GM18951 (cell line): ENCODE data around the gene BNIP1.

Experiments
- POLR2A ChIP-seq: IDR thresholded peaks from 4 replicates; pipeline ENCODE4 v1.6.1; 2011; ENCODE audit warnings: mild to moderate bottlenecking; ENCODE audit not compliant: insufficient read length, insufficient read depth; ENCODE audit errors: extremely low read depth
- in situ Hi-C: fragments of 300-500 bp; cut with MboI; formaldehyde crosslinking; loops from one replicate; pipeline ENCODE4 v1.12.0; 2022; ENCODE audit warnings: low sequenced_read_pairs, mixed read lengths, inconsistent platforms; ENCODE audit not compliant: unreplicated experiment

Gene BNIP1

DNA sequence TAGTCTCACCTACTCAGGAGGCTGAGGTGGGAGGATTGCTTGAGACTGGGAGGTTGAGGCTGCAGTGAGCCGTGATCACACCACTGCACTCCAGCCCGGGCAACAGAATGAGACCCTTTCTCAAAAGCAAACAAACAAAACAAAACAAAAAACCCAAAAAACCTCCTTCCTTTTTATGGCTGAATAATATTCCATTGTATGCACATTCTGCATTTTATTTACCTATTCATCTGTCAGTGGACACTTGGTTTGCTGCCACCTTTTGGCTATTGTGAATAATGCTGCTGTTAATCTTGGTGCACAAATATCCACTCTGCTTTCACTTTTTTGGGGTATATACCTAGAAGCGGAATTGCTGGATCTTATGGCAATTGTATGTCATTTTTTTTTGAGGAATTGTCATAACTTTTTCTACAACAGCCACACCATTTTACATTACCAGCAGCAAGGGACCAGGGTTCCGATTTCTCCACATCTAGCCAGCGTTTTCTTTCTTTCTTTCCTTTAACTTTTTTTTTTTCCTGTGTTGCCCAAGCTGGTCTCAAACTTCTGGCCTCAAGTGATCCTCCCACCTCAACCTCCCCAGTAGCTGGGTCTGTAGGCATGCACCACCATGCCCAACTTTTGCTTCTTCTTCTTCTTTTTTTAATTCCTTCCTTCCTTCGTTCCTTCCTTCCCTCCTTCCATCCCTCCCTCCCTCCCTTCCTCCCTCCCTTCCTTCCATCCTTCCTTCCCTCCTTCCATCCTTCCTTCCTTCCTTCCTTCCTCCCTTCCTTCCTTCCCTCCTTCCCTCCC lies 60.1 kb downstream of the BNIP1 start:
- no peak for TF ChIP-seq POLR2A
- in situ Hi-C loops = no loop called here

DNA sequence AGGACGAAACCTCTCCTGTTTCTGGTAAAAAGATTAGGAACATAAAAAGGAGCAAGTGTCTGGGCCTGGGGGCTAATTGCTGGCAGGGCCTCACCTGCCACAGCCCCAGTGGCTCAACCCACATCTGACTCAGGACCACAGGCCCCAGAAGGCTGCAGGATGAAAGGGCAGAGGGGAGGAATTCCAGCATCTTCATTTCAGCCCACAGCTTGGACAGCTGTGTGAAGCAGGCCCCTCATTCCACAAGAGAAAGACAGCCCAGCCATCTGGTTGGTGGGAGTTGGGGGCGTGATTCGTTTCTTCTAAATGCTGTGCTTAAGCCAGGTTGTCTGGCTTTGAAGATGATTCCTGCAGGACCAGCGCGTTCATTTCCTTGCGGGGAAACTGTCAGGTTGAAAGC lies 61.6 kb downstream of the BNIP1 start:
- no peak for TF ChIP-seq POLR2A
- in situ Hi-C loops = no loop called here

DNA sequence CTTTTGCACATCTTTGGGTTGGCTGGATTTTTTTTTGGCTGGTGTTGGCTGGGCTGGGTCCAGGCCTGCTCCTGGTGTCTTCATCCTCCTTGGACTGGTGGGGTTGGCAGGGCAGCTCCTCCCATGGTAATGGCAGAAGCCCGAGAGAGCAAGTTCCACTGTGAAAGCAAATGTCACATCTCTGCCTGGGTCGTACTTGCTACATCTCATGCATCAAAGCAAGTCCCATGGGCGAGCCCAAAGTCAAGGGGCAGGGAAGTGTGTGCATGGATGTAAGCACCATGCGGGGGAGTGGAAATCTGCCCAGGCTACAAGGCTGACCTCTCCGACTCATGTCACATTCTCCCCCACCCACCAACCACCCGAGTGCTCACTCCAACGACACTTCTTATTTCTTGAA lies 64.0 kb downstream of the BNIP1 start:
- in situ Hi-C loops = no loop called here
- no peak for TF ChIP-seq POLR2A

DNA sequence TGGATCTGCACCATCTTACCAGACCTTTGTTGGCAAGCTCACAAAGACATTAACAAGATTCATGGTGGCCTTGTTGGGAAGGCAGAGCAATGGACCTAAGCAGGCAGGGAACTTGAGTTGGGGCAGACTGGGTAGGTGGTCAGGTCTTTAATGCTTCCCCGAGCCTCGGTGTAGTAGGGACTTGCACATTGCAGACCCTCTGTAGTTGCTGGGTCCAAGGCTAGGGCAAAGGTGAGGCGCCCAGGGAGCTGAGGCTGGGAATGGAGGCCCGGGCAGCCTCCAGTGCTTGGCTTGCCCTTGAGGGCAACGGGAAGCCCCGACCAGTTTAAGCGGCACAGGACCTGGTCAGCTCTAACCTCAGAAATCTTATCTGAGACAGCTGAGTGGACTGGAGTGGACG lies 66.5 kb downstream of the BNIP1 start:
- TF ChIP-seq POLR2A = no peak
- in situ Hi-C loops = no loop called here

DNA sequence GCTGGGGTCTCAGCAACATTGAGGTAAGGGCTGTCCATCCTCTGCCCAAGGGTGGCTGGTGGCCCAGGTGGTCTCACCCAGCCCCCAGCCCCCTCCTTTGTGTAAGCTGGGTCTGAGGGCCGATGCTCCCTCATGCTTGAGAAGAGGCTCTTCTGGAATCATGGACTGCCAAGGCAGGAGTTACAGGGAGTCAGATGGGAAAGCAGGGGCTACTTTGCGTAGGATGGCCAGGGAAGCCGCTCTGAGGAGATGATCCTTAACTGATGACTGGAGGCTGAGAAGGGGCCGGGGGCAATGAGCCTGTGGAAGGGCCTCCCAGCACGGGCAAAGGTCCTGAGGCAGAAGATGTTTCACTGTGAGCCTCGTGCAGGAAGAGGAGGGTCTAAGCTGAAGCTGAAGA lies 67.0 kb downstream of the BNIP1 start:
- in situ Hi-C loops = no loop called here
- TF ChIP-seq POLR2A = no peak

DNA sequence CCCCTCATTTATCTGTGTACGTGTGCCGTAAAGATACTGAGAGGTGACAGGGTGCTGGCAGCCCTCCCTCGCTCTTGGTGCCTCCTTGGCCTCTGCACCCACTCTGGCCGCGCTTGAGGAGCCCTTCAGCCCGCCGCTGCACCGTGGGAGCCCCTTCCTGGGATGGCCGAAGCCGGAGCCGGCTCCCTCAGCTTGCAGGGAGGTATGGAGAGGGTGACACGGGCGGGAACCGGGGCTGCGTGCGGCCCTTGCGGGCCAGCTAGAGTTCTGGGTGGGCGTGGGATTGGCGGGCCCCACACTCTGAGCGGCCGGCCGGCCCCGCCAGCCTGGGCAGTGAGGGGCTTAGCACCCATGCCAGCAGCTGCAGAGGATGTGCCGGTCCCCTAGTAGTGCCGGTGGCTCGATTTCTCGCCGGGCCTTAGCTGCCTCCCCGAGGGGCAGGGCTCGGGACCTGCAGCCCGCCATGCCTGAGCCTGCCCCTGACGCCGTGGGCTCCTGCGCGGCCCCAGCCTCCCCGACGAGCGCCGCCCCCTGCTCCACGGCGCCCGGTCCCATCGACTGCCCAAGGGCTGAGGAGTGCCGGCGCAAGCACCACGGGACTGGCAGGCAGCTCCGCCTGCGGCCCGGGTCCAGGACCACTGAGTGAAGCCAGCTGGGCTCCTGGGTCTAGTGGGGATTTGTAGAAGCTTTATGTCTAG lies 69.1 kb downstream of the BNIP1 start:
- in situ Hi-C loops = no loop called here
- TF ChIP-seq POLR2A = no peak
